Measurements from ENCODE around the gene EPN3. TPM values are rescaled to one million over a fixed set of nuclear protein-coding genes. Genes with fewer than 3 reads are reported as not detected.
A peak's percentile ranks its signal among the peaks of the same experiment; 100 is the strongest.

Gene EPN3
- total RNA-seq, 1 donor from 2014 or later: not detected

GRCh38 chr17:50508573-50509460, 23.7 kb upstream of the EPN3 start:
- DNase-seq (ENCODE audit: low read depth): no peak

- DNase-seq (ENCODE audit: low read depth): no peak
Observed at GRCh38 chr17:50511058-50511457, 21.5 kb upstream of the EPN3 start.

GRCh38 chr17:50513495-50513894, 19.0 kb upstream of the EPN3 start:
- DNase-seq (ENCODE audit: low read depth): no peak

- DNase-seq (ENCODE audit: low read depth): no peak
Observed at GRCh38 chr17:50514388-50514787, 18.1 kb upstream of the EPN3 start.

- DNase-seq (ENCODE audit: low read depth): peak; percentile 55
Observed at GRCh38 chr17:50514936-50515702, 17.4 kb upstream of the EPN3 start.

- DNase-seq (ENCODE audit: low read depth): no peak
Observed at GRCh38 chr17:50517011-50517410, 15.5 kb upstream of the EPN3 start.

GRCh38 chr17:50517504-50518383, 14.8 kb upstream of the EPN3 start:
- no peak for DNase-seq (ENCODE audit: low read depth)

- no peak for DNase-seq (ENCODE audit: low read depth)
Observed at GRCh38 chr17:50518384-50519023, 14.0 kb upstream of the EPN3 start.

- DNase-seq (ENCODE audit: low read depth): no peak
Observed at GRCh38 chr17:50519141-50519834, 13.2 kb upstream of the EPN3 start.

- peak; percentile 62 for DNase-seq (ENCODE audit: low read depth)
Observed at GRCh38 chr17:50520483-50520882, 12.1 kb upstream of the EPN3 start.

GRCh38 chr17:50521514-50521913, 11.0 kb upstream of the EPN3 start:
- peak; percentile 31 for DNase-seq (ENCODE audit: low read depth)

GRCh38 chr17:50522766-50523165, 9.8 kb upstream of the EPN3 start:
- peak; percentile 29 for DNase-seq (ENCODE audit: low read depth)

GRCh38 chr17:50523208-50523607, 9.3 kb upstream of the EPN3 start:
- DNase-seq (ENCODE audit: low read depth): no peak

- DNase-seq (ENCODE audit: low read depth): no peak
Observed at GRCh38 chr17:50524838-50525237, 7.7 kb upstream of the EPN3 start.

- no peak for DNase-seq (ENCODE audit: low read depth)
Observed at GRCh38 chr17:50527155-50527762, 5.3 kb upstream of the EPN3 start.

- peak; percentile 23 for DNase-seq (ENCODE audit: low read depth)
Observed at GRCh38 chr17:50527949-50528474, 4.5 kb upstream of the EPN3 start.

GRCh38 chr17:50529849-50530248, 2.7 kb upstream of the EPN3 start:
- no peak for DNase-seq (ENCODE audit: low read depth)

- no peak for DNase-seq (ENCODE audit: low read depth)
Observed at GRCh38 chr17:50531428-50532025, 1.0 kb upstream of the EPN3 start.

GRCh38 chr17:50533185-50533584, 650 bp downstream of the EPN3 start:
- DNase-seq (ENCODE audit: low read depth): no peak
